ENCODE data around the gene AKNA.

AKNA gene

GRCh38 chr9:114318416-114318815, 69.4 kb downstream of the AKNA start:
- H3K4me3 ChIP-seq, result no peak overlapping the region
- H3K4me1 ChIP-seq, result peaks cover 9 to 31% (median 27%) of the 10 kb centered on the region in 10 experiments
- peaks cover 0 to 7% (median 0%) of the 10 kb centered on the region in 11 experiments; a peak in 1 of 22 replicates for H3K9me3 ChIP-seq (replicated peaks in 1 of 11)
- TF ChIP-seq Cebpa-rat (IDR thresholded peaks at IDR 0.05), result no peak
- no peaks in the 10 kb centered on the region for H4K20me1 ChIP-seq
- H3K27me3 ChIP-seq, result no peaks in the 10 kb centered on the region
- no peaks in the 10 kb centered on the region for H3K36me3 ChIP-seq
- H3K4me2 ChIP-seq, result peak overlapping the region in 8 of 11 experiments; percentile 38 to 58 (median 50); a peak in 8 of 22 replicates
- peak overlapping the region in 9 of 11 experiments; percentile 39 to 76 (median 64); a peak in 16 of 22 replicates for H3K27ac ChIP-seq
- peak overlapping the region in 3 of 11 experiments; percentile 18 to 57 (median 26); a peak in 4 of 22 replicates for H3K9ac ChIP-seq

GRCh38 chr9:114317665-114318357, 70.0 kb downstream of the AKNA start:
- Histone ChIP-seq H3K4me1 (peaks cover 9 to 31% (median 27%) of the 10 kb centered on the region in 10 experiments), H3K4me3 (no peak overlapping the region), H3K27me3 (no peaks in the 10 kb centered on the region), H3K36me3 (0 out of 22 replicates have a peak, but pooled peaks cover 0 to under 1% (median 0%) of the 10 kb centered on the region in 11 experiments), H3K9ac (peak overlapping the region in 7 of 11 experiments; percentile 10 to 57 (median 30); a peak in 7 of 22 replicates), H3K27ac (peak overlapping the region in 10 of 11 experiments; percentile 39 to 76 (median 58); a peak in 18 of 22 replicates), H3K4me2 (peak overlapping the region; percentile 1 to 58 (median 50); a peak in 20 of 22 replicates), H4K20me1 (no peaks in the 10 kb centered on the region), H3K9me3 (replicated peaks in 1 of 11) (peaks cover 0 to 7% (median 0%) of the 10 kb centered on the region in 11 experiments; a peak in 1 of 22 replicates)
- TF ChIP-seq Cebpa-rat (IDR thresholded peaks at IDR 0.05), result peak in 6 of 11 experiments; percentile 24 to 74 (median 66); a peak in 8 of 22 replicates

- Histone ChIP-seq H3K4me3 (no peak overlapping the region), H3K27me3 (no peaks in the 10 kb centered on the region), H3K27ac (peak overlapping the region in 8 of 11 experiments; percentile 4 to 76 (median 58); a peak in 11 of 22 replicates), H3K36me3 (peaks cover 0 to 11% (median 5%) of the 10 kb centered on the region in 11 experiments; a peak in 12 of 22 replicates), H3K4me1 (peaks cover 9 to 31% (median 27%) of the 10 kb centered on the region in 10 experiments), H3K9ac (0 out of 22 replicates have a peak overlapping the region, but pooled peaks of 1 of the 11 experiments have one; percentile 22), H4K20me1 (no peaks in the 10 kb centered on the region; a peak in 1 of 22 replicates), H3K9me3 (replicated peaks in 1 of 11) (peaks cover 0 to 7% (median 0%) of the 10 kb centered on the region in 11 experiments; a peak in 1 of 22 replicates), H3K4me2 (peak overlapping the region in 6 of 11 experiments; percentile 9 to 58 (median 34); a peak in 6 of 22 replicates)
- no peak for TF ChIP-seq Cebpa-rat (IDR thresholded peaks at IDR 0.05)
Measured at GRCh38 chr9:114316605-114317230, 71.1 kb downstream of the AKNA start.

GRCh38 chr9:114315723-114316363, 71.9 kb downstream of the AKNA start:
- H4K20me1 ChIP-seq, result no peaks in the 10 kb centered on the region; a peak in 1 of 22 replicates
- no peak for TF ChIP-seq Cebpa-rat (IDR thresholded peaks at IDR 0.05)
- H3K9me3 ChIP-seq (replicated peaks in 1 of 11), result peaks cover 0 to 7% (median 0%) of the 10 kb centered on the region in 11 experiments; a peak in 1 of 22 replicates
- peaks cover 4 to 20% (median 12%) of the 10 kb centered on the region in 11 experiments; a peak in 21 of 22 replicates for H3K36me3 ChIP-seq
- no peaks in the 10 kb centered on the region for H3K27me3 ChIP-seq
- H3K4me2 ChIP-seq, result peak overlapping the region in 4 of 11 experiments; percentile 9 to 39 (median 28); a peak in 6 of 22 replicates
- no peak overlapping the region for H3K4me3 ChIP-seq
- peaks cover 9 to 31% (median 27%) of the 10 kb centered on the region in 10 experiments for H3K4me1 ChIP-seq
- H3K27ac ChIP-seq, result peak overlapping the region in 7 of 11 experiments; percentile 1 to 76 (median 64); a peak in 9 of 22 replicates
- H3K9ac ChIP-seq, result no peak overlapping the region

GRCh38 chr9:114314881-114315722, 72.7 kb downstream of the AKNA start:
- Histone ChIP-seq H3K27me3 (no peaks in the 10 kb centered on the region), H3K36me3 (peaks cover 10 to 27% (median 19%) of the 10 kb centered on the region in 11 experiments; a peak in 21 of 22 replicates)
- no peak for TF ChIP-seq Cebpa-rat (IDR thresholded peaks at IDR 0.05)

GRCh38 chr9:114314256-114314867, 73.4 kb downstream of the AKNA start:
- Histone ChIP-seq H3K27me3 (no peaks in the 10 kb centered on the region), H3K4me1 (peaks cover 9 to 31% (median 27%) of the 10 kb centered on the region in 10 experiments), H3K4me2 (no peak overlapping the region), H3K9me3 (replicated peaks in 1 of 11) (peaks cover 0 to 7% (median 0%) of the 10 kb centered on the region in 11 experiments; a peak in 1 of 22 replicates), H3K9ac (no peak overlapping the region), H4K20me1 (no peaks in the 10 kb centered on the region; a peak in 1 of 22 replicates), H3K27ac (peak overlapping the region in 3 of 11 experiments; percentile 7 to 64 (median 43); a peak in 5 of 22 replicates), H3K4me3 (no peak overlapping the region), H3K36me3 (peaks cover 10 to 34% (median 22%) of the 10 kb centered on the region in 11 experiments; a peak in 21 of 22 replicates)
- no peak for TF ChIP-seq Cebpa-rat (IDR thresholded peaks at IDR 0.05)

More at GRCh38 chr9:114314881-114315722, 72.7 kb downstream of the AKNA start:
- Histone ChIP-seq H3K4me1 (peaks cover 9 to 31% (median 27%) of the 10 kb centered on the region in 10 experiments), H3K9ac (no peak overlapping the region), H3K4me2 (peak overlapping the region in 2 of 11 experiments; percentile 9 to 24; a peak in 3 of 22 replicates), H3K27ac (peak overlapping the region in 6 of 11 experiments; percentile 1 to 64 (median 24); a peak in 8 of 22 replicates), H3K4me3 (no peak overlapping the region), H3K9me3 (replicated peaks in 1 of 11) (peaks cover 0 to 7% (median 0%) of the 10 kb centered on the region in 11 experiments; a peak in 1 of 22 replicates), H4K20me1 (no peaks in the 10 kb centered on the region; a peak in 1 of 22 replicates)

GRCh38 chr9:114313186-114313585, 74.6 kb downstream of the AKNA start:
- peaks cover 7 to 27% (median 25%) of the 10 kb centered on the region in 10 experiments for H3K4me1 ChIP-seq

More at GRCh38 chr9:114313186-114313585, 74.6 kb downstream of the AKNA start:
- H3K36me3 ChIP-seq, result peaks cover 13 to 46% (median 34%) of the 10 kb centered on the region in 11 experiments; a peak in 21 of 22 replicates
- TF ChIP-seq Cebpa-rat (IDR thresholded peaks at IDR 0.05), result no peak
- H3K9ac ChIP-seq, result no peak overlapping the region
- H4K20me1 ChIP-seq, result no peaks in the 10 kb centered on the region; a peak in 1 of 22 replicates
- H3K27ac ChIP-seq, result no peak overlapping the region
- no peak overlapping the region for H3K4me2 ChIP-seq
- no peaks in the 10 kb centered on the region for H3K27me3 ChIP-seq
- no peak overlapping the region for H3K4me3 ChIP-seq
- H3K9me3 ChIP-seq (replicated peaks in 1 of 11), result peaks cover 0 to 7% (median 0%) of the 10 kb centered on the region in 11 experiments; a peak in 1 of 22 replicates

All from BLaER1 treated with 17β-estradiol and CSF1 and Interleukin-3, amounts not matched to agents 10 nM and 100 nM (cell line).